NK-92 (cell line): ENCODE results near the gene FLG.
"Not testable (repeated sequence)": the region's sequence is repeated elsewhere in the genome, so short reads cannot be mapped to it uniquely, and the experiment has no call there.

Experiments used
- DNase-seq: peaks from one replicate; lab custom pipeline; 2025; ENCODE audit not compliant: unreplicated experiment; lab: John Stamatoyannopoulos, UW

FLG gene

GRCh38 chr1:152325111-152325510 lies at the start of gene FLG:
TSS of gene FLG (minus strand) at chr1:152325239. CDS start at chr1:152315456, 9,783 bp downstream.
- no peak for DNase-seq

DNA sequence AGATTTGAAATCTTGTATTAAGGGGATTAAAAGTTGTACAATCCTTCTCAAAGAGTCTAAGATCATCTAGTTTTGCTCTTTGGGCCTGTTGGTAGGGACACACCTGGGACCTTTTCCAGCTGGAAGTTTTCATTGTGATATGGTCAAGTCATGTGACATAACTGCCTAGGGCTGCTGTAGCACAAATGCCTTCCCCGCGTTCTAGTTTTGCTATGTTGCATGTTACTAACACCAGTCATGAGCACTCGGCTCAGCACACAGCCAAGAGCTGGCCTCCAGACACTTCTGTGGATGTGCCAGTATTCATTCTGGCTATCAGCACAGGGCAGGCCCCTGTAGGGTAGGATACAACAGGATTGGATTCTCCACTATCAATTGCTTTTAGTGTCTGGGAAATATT lies 49.4 kb upstream of the FLG start:
- no peak for DNase-seq

GRCh38 chr1:152372672-152373071 lies 47.6 kb upstream of the FLG start:
- no peak for DNase-seq

- DNase-seq = no peak
Measured at GRCh38 chr1:152367436-152367835, 42.4 kb upstream of the FLG start.

DNA sequence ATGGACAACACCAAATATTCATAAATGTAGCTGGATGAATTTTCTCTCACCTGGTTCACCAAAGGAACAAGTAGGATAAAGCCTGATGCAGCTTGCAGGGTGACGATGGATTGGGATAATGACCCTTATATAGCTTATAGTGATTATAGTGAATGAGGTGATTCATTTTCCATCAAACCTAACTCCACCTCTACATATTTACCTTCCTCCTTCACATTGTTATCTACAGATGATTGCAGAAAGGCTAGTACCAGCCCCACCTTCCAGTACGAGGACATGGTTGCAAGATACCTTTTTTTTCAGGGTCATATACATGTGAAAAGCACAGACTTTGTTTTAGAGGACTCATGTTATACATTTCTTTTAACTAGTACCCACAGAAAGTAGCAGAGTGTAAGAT lies 34.9 kb upstream of the FLG start, which contains the start of gene FLG2:
TSS of gene FLG2 (minus strand) at position 101 of the 400 bp plus-strand sequence. CDS start 1,122 bp downstream, outside the sequence.
- no peak for DNase-seq

- no peak for DNase-seq
Measured at GRCh38 chr1:152356736-152357135, 31.7 kb upstream of the FLG start.

DNA sequence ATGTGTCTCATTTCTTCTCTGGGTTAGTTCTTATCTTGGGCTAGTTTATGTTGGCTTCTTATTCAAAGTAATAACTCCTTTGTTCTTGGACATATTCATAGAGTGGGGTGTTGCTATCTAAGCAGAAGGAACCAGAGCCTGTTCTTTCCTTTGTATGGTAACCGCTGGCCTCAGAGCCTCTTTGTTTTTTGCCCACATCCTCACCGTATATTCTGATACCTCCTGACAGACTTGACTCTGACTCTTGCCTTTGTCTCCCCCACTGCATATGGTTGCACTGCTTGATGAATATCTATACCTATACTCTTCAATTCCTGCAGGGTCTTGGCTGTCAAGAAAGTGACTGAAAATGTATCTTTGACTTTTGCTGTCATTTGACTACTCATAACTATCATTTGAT lies 24.6 kb upstream of the FLG start:
- DNase-seq = no peak

GRCh38 chr1:152348447-152348846 lies 23.4 kb upstream of the FLG start:
- DNase-seq = no peak

GRCh38 chr1:152347116-152347728 lies 22.2 kb upstream of the FLG start:
- DNase-seq = no peak

- DNase-seq = no peak
Measured at GRCh38 chr1:152344438-152344837, 19.4 kb upstream of the FLG start.

GRCh38 chr1:152343006-152343405 lies 18.0 kb upstream of the FLG start:
- no peak for DNase-seq

- DNase-seq = no peak
Measured at GRCh38 chr1:152335399-152335798, 10.4 kb upstream of the FLG start.

GRCh38 chr1:152328801-152329391 lies 3.9 kb upstream of the FLG start:
- DNase-seq = no peak

DNA sequence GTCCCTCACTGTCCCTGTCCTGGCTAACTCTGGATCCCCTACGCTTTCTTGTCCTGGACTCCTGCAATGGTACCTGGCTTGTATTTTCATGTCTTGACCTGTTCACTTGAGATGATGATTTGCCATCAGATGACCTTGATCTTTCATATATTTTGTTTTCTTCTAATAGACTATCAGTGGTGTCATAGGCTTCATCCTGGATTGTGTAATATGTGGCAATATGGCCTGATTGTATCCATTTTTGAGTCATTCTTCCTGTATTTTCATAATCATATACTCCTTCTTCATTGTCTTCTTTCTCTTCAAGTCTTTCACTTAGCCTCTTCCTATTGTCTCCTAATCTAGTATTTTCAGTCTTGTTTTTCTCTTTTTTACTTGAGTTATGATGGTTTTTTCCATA lies 11.1 kb downstream of the FLG start:
- DNase-seq = no peak

DNA sequence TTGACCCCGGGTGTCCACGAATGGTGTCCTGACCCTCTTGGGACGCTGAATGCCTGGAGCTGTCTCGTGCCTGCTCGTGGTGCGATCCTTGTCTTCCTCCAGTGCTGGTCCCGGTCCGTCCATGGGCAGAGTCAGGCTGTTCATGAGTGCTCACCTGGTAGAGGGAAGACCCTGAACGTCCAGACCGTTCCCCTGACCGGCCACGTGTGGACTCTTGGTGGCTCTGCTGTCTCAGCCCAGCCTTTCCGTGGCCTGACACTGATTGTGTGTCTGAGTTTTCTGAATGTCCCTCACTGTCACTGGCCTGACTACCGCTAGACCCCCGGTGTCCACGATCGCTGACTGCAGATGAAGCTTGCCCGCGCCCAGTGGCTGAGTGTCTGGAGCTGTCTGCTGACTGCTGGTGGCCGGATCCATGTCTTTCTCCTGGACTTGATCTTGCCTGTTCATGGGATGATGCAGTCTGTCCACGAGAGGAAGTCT lies 11.7 kb downstream of the FLG start:
- DNase-seq = no peak

DNA sequence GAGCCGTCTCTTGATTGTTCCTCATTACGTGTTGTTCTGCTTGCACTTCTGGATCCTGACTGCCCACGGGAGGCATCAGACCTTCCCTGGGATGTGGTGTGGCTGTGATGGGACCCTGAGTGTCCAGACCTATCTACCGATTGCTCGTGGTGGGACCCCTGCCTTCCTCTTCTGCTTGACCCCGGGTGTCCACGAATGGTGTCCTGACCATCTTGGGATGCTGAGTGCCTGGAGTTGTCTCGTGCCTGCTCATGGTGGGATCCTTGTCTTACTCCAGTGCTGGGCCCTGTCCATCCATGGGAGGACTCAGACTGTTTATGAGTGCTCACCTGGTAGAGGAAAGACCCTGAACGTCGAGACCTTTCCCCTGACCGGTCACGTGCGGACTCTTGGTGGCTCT lies 12.9 kb downstream of the FLG start:
- not testable (repeated sequence) for DNase-seq

DNA sequence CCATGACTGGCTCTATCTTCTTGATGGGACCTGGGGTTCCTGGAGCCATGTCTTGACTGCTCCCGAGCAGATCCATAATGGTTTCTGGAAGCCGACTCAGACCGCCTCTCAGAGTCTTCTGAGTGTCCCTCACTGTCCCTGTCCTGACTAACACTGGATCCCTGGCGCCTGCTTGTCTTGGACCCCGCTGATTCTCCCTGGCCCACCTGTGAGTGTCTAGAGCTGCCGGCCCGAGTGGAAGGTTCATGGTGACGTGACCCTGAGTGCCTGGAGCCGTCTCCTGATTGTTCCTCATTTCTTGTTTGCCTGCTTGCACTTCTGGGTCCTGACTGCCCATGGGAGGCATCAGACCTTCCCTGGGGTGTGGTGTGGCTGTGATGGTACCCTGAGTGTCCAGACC lies 15.1 kb downstream of the FLG start:
- no peak for DNase-seq

- DNase-seq = not testable (repeated sequence)
Measured at GRCh38 chr1:152309320-152309901, 15.6 kb downstream of the FLG start.

- not testable (repeated sequence) for DNase-seq
Measured at GRCh38 chr1:152308758-152309157, 16.3 kb downstream of the FLG start.

- not testable (repeated sequence) for DNase-seq
Measured at GRCh38 chr1:152307970-152308369, 17.1 kb downstream of the FLG start.

- not testable (repeated sequence) for DNase-seq
Measured at GRCh38 chr1:152306123-152306522, 18.9 kb downstream of the FLG start.

DNA sequence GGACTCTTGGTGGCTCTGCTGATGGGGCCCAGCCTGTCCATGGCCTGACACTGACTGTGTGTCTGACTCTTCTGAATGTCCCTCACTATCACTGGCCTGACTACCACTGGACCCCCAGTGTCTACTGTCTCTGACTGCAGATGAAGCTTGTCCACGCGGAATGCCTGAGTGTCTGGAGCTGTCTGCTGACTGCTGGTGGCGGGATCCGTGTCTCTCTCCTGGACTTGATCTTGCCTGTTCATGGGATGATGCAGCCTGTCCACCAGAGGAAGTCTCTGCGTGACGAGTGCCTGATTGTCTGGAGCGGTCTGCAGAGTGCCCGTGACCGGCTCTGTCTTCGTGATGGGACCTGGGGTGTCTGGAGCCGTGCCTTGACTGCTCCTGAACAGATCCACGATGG lies 20.3 kb downstream of the FLG start:
- DNase-seq = not testable (repeated sequence)
